ENCODE results near the gene TRAK2. TPM values are rescaled to one million over a fixed set of nuclear protein-coding genes. Genes with fewer than 3 reads are reported as not detected.

TRAK2 gene
- total and polyA plus RNA-seq, 9 of the 15 experiments (the other 6 are each of a cell fraction or from before 2014, with no cell fraction given), result 3.4 to 10.4 (median 7.3) TPM

GRCh38 chr2:201440182-201440581 is 11.1 kb downstream of the TRAK2 start (continued):
- no peak for TF ChIP-seq NR2C2 (CRISPR knock-in tag; IDR thresholded peaks at IDR 0.05)
- TF ChIP-seq NR2C2 (tag; IDR thresholded peaks at IDR 0.05), result no peak
- TF ChIP-seq PTBP1 (IDR thresholded peaks at IDR 0.05; ENCODE audit: low read depth, low read length), result no peak
- no peak for TF ChIP-seq FOXJ3 (CRISPR knock-in tag; IDR thresholded peaks at IDR 0.05)
- no peak for TF ChIP-seq TCF15 (CRISPR knock-in tag; IDR thresholded peaks at IDR 0.05)
- TF ChIP-seq ZNF655 (CRISPR knock-in tag; IDR thresholded peaks at IDR 0.05), result no peak
- TF ChIP-seq ZNF316 (IDR thresholded peaks at IDR 0.05), result no peak
- no peak for TF ChIP-seq TAF9B (IDR thresholded peaks at IDR 0.05; ENCODE audit: partially characterized antibody)
- TF ChIP-seq HIVEP1 (CRISPR knock-in tag; IDR thresholded peaks at IDR 0.05), result no peak
- peak; percentile 98 for TF ChIP-seq CBFA2T3 (IDR thresholded peaks at IDR 0.05)
- no peak for TF ChIP-seq BRD9 (IDR thresholded peaks at IDR 0.05; ENCODE audit: low read depth, partially characterized antibody)
- TF ChIP-seq DEAF1 (CRISPR knock-in tag; IDR thresholded peaks at IDR 0.05), result no peak
- no peak for TF ChIP-seq ZNF175 (CRISPR knock-in tag; IDR thresholded peaks at IDR 0.05; ENCODE audit: low read depth)
- no peak for TF ChIP-seq MAFF (IDR thresholded peaks at IDR 0.05; ENCODE audit: low read length)
- TF ChIP-seq GABPB1 (CRISPR knock-in tag; IDR thresholded peaks at IDR 0.05), result no peak
- TF ChIP-seq ZNF79 (CRISPR knock-in tag; IDR thresholded peaks at IDR 0.05; ENCODE audit: low read depth), result no peak
- no peak for TF ChIP-seq MED1 (CRISPR knock-in tag; IDR thresholded peaks at IDR 0.05; ENCODE audit: borderline replicate concordance)
- peak; percentile 97 for TF ChIP-seq EP300 (IDR thresholded peaks at IDR 0.05; ENCODE audit: low read length)
- TF ChIP-seq ZNF586 (CRISPR knock-in tag; conservative IDR thresholded peaks at IDR 0.05), result no peak
- no peak for TF ChIP-seq HNRNPL (IDR thresholded peaks at IDR 0.05; ENCODE audit: low read depth, low read length)
- TF ChIP-seq ZNF511 (CRISPR knock-in tag; IDR thresholded peaks at IDR 0.05), result no peak
- TF ChIP-seq ZNF253 (CRISPR knock-in tag; conservative IDR thresholded peaks at IDR 0.05), result no peak
- TF ChIP-seq STAG1 (CRISPR knock-in tag; IDR thresholded peaks at IDR 0.05; ENCODE audit: borderline replicate concordance), result no peak
- no peak for TF ChIP-seq MYBL2 (IDR thresholded peaks at IDR 0.05; ENCODE audit: low read depth)
- no peak for TF ChIP-seq MYBL2 (CRISPR knock-in tag; IDR thresholded peaks at IDR 0.05; ENCODE audit: borderline replicate concordance)
- peak; percentile 78 for TF ChIP-seq HMBOX1 (IDR thresholded peaks at IDR 0.05)
- no peak for TF ChIP-seq U2AF2 (optimal IDR thresholded peaks at IDR 0.05; ENCODE audit: low read depth, low read length)
- TF ChIP-seq DMBX1 (CRISPR knock-in tag; IDR thresholded peaks at IDR 0.05; ENCODE audit: borderline replicate concordance), result no peak
- TF ChIP-seq ATF7 (IDR thresholded peaks at IDR 0.05), result no peak

Measured in K562 (cell line).